GM21447 (cell line): ENCODE measurements around the gene PANK1.

Experiments used
- ATAC-seq: cut with Tn5 transposase; IDR thresholded peaks from one replicate; pipeline ENCODE4 v1.9.1; 2021; ENCODE audit not compliant: unreplicated experiment

Gene PANK1

DNA sequence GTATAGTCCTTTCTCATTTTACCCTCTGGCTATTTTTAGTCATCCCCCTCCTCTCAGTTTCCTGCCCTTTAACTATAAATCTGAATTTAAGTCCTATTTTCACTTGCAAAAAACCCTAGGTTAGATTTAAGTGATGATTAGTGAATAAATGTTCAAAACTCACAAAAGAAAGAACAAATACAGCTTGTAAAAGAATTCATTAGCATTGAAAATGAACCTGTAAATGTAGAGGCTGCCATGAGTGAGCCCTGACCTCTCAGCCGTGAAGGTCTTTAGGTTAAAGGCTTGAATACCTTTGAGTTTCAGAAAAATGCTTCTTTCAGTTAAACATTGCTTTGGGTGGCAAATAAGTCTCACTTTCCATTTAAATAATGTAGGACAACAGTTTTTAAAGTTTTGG, 107.7 kb downstream of the PANK1 start:
- no peak for ATAC-seq

DNA sequence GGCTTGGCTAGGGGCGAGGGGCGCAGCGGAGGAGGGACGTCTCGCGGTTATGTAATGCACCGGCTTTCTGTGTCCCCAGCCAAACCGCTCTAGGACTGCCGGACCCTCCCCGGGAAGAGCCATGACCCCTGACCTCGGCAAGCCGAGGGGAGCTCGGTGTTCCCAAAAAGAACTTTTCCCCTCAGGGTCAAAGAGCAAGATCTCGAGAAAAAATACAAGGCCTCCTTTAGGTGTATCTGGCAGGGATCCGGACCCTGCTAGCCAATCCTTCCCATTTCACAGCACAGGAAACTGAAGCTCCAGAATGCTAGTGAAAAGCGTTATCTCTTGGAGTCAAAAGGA, 109.1 kb downstream of the PANK1 start:
- ATAC-seq = no peak

DNA sequence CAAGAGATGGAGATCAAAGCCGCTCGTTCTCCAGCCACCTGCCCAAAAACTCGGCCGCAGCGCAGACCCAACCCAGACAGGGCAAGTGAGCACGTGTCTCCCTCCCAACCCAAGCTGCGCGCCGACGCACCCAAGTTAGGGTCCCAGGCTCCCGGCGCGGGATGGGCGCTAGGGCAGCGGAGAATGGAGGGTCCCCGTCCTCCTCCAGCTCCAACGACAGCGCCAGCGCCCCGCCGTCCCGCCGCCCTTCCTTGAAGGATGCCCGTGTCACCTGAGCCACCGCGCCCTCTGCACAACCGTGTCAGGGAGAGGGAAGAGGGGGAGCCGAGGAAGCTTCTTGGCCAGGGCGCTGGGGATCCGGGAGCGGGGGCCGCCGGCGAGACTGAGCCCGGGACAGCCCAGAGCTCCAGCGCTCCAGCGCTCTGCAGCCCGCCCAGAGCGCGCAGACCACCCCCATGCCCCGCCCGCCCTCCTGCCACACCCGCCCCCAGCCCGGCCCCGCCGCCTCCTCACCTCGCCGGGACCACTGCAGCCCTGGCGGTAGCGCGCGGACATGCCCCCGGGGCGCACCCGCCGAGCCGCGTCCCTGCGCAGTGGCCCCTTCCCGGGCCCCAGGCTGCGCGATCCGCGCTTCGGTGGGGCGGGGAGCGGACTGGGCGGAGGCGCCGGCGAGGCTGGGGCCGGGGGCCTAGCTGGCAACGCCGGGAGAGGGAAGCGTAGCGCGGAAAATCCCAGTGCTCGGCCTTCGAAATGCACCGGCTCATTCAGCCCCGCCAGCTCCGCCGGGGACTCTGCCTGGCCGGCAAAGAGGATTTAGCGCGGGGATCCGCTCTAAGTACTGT, 109.7 kb downstream of the PANK1 start, which contains the start of gene SLC16A12:
TSS of gene SLC16A12 (minus strand) at position 424 of the 842 bp plus-strand sequence. CDS start 73,016 bp downstream, outside the sequence.
- no peak for ATAC-seq

DNA sequence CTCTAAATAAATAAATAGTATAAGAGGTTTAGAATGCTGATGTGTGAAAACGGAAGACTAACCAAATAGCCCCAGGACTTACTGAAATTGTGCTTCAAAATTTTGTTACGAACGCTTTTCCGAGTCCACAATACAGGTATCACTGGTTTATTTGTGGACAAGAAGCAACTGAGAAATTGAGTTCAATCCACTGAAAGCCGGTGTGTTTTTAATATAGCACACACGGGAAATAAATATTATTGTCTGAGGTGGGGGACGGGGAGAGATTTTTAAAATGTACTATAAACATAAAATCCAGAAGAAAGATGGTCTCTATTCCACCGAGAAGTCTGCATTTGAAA, 110.2 kb downstream of the PANK1 start:
- no peak for ATAC-seq
